GM18868 (cell line): Measurements from ENCODE around the gene FBXL7.

Source experiments
- ATAC-seq: cut with Tn5 transposase; IDR thresholded peaks from one replicate; pipeline ENCODE4 v1.9.1; 2021; ENCODE audit warnings: mild to moderate bottlenecking, moderate library complexity; ENCODE audit not compliant: unreplicated experiment

Gene FBXL7

GRCh38 chr5:15610216-15610615 is 110.2 kb downstream of the FBXL7 start:
- no peak for ATAC-seq

GRCh38 chr5:15611008-15611407 is 111.0 kb downstream of the FBXL7 start:
- ATAC-seq = no peak

- ATAC-seq = no peak
Measured at GRCh38 chr5:15612915-15613635, 113.1 kb downstream of the FBXL7 start.

GRCh38 chr5:15614679-15615078 is 114.7 kb downstream of the FBXL7 start:
- ATAC-seq = no peak

- no peak for ATAC-seq
Measured at GRCh38 chr5:15615859-15616258, 115.9 kb downstream of the FBXL7 start.

GRCh38 chr5:15618938-15619337 is 119.0 kb downstream of the FBXL7 start:
- ATAC-seq = no peak

GRCh38 chr5:15620501-15620900 is 120.5 kb downstream of the FBXL7 start:
- no peak for ATAC-seq

GRCh38 chr5:15621094-15621493 is 121.1 kb downstream of the FBXL7 start:
- ATAC-seq = no peak

- ATAC-seq = no peak
Measured at GRCh38 chr5:15623794-15624193, 123.8 kb downstream of the FBXL7 start.

- ATAC-seq = no peak
Measured at GRCh38 chr5:15627109-15627508, 127.1 kb downstream of the FBXL7 start.

- ATAC-seq = no peak
Measured at GRCh38 chr5:15627647-15628046, 127.7 kb downstream of the FBXL7 start.

GRCh38 chr5:15630441-15630840 is 130.5 kb downstream of the FBXL7 start:
- no peak for ATAC-seq

GRCh38 chr5:15634591-15635288 is 134.8 kb downstream of the FBXL7 start:
- ATAC-seq = no peak

- ATAC-seq = no peak
Measured at GRCh38 chr5:15635289-15635616, 135.3 kb downstream of the FBXL7 start.

GRCh38 chr5:15637345-15637744 is 137.4 kb downstream of the FBXL7 start:
- no peak for ATAC-seq

GRCh38 chr5:15637886-15638285 is 137.9 kb downstream of the FBXL7 start:
- no peak for ATAC-seq

- ATAC-seq = no peak
Measured at GRCh38 chr5:15638296-15638695, 138.3 kb downstream of the FBXL7 start.

GRCh38 chr5:15639288-15639687 is 139.3 kb downstream of the FBXL7 start:
- no peak for ATAC-seq

- ATAC-seq = no peak
Measured at GRCh38 chr5:15640116-15640515, 140.1 kb downstream of the FBXL7 start.

GRCh38 chr5:15643731-15644130 is 143.8 kb downstream of the FBXL7 start:
- ATAC-seq = no peak

- no peak for ATAC-seq
Measured at GRCh38 chr5:15645381-15646160, 145.6 kb downstream of the FBXL7 start.

- ATAC-seq = no peak
Measured at GRCh38 chr5:15646371-15646770, 146.4 kb downstream of the FBXL7 start.
